Left renal pelvis (tissue), 4 donors: ENCODE measurements around the gene LYPD5. TPM values are rescaled to one million over a fixed set of nuclear protein-coding genes. Genes with fewer than 3 reads are reported as not detected.
"Not testable (repeated sequence)": the region's sequence is repeated elsewhere in the genome, so short reads cannot be mapped to it uniquely, and the experiment has no call there.

Experiments
- DNase-seq, 4 donors: peaks; one replicate each; pipeline ENCODE4 v3.0.0-alpha.2; 2013; ENCODE audit warnings: low read depth in 4 of 4, low spot score in 3 of 4
- polyA plus RNA-seq, 4 donors: library from polyadenylated mRNA; unstranded; fragments of 120-200 nt; gene quantifications; one replicate each; pipeline ENCODE4 v1.2.1, GENCODE V29; 2013; ENCODE audit not compliant: insufficient read length in 4 of 4

Gene LYPD5
- under 1 TPM; 0.24 to 0.58 (median 0.42) TPM for polyA plus RNA-seq

GRCh38 chr19:43802216-43802951, at the start of gene LYPD5:
Gene LYPD5, minus strand, starts transcription at chr19:43802447. Its CDS starts 67 bp downstream, at chr19:43802380.
- DNase-seq: no peak

GRCh38 chr19:43848821-43849220, 46.6 kb upstream of the LYPD5 start:
- DNase-seq: no peak

GRCh38 chr19:43847884-43848283, 45.6 kb upstream of the LYPD5 start:
- no peak for DNase-seq

GRCh38 chr19:43847246-43847645, 45.0 kb upstream of the LYPD5 start:
- no peak for DNase-seq

- no peak for DNase-seq
These were observed 39.8 kb upstream of the LYPD5 start for GRCh38 chr19:43842007-43842406.

GRCh38 chr19:43839139-43839538, 36.9 kb upstream of the LYPD5 start:
- no peak for DNase-seq

GRCh38 chr19:43826787-43827754, 24.8 kb upstream of the LYPD5 start, which contains the start of gene ZNF283:
Gene ZNF283, plus strand, starts transcription at chr19:43827321. Its CDS starts 6,184 bp downstream, at chr19:43833505.
- DNase-seq: peak; percentile 74 to 87 (median 80)

GRCh38 chr19:43824572-43824971, 22.3 kb upstream of the LYPD5 start:
- DNase-seq: not testable (repeated sequence)

- DNase-seq: not testable (repeated sequence)
These were observed 21.6 kb upstream of the LYPD5 start for GRCh38 chr19:43823856-43824255.

GRCh38 chr19:43820884-43821215, 18.6 kb upstream of the LYPD5 start:
- DNase-seq: no peak

- DNase-seq: no peak
These were observed 18.0 kb upstream of the LYPD5 start for GRCh38 chr19:43820098-43820883.

- no peak for DNase-seq
These were observed 16.3 kb upstream of the LYPD5 start for GRCh38 chr19:43818500-43818899.

- not testable (repeated sequence) for DNase-seq
These were observed 15.2 kb upstream of the LYPD5 start for GRCh38 chr19:43817454-43817853.

GRCh38 chr19:43814663-43815352, 12.6 kb upstream of the LYPD5 start:
- no peak for DNase-seq

- DNase-seq: no peak
These were observed 10.4 kb upstream of the LYPD5 start for GRCh38 chr19:43812688-43813087.

GRCh38 chr19:43812259-43812658, 10.0 kb upstream of the LYPD5 start:
- no peak for DNase-seq

- no peak for DNase-seq
These were observed 9.6 kb upstream of the LYPD5 start for GRCh38 chr19:43811837-43812236.

- no peak for DNase-seq
These were observed 7.8 kb upstream of the LYPD5 start for GRCh38 chr19:43809762-43810696.

GRCh38 chr19:43807651-43808050, 5.4 kb upstream of the LYPD5 start:
- DNase-seq: no peak
